AG08396 (cell line): ENCODE measurements around the gene KCNJ18.
"Not testable (repeated sequence)": the region's sequence is repeated elsewhere in the genome, so short reads cannot be mapped to it uniquely, and the experiment has no call there.

Experiments used
- DNase-seq: peaks from one replicate; pipeline ENCODE4 v3.0.0; 2012; ENCODE audit warnings: low spot score, mixed read lengths

KCNJ18 gene

DNA sequence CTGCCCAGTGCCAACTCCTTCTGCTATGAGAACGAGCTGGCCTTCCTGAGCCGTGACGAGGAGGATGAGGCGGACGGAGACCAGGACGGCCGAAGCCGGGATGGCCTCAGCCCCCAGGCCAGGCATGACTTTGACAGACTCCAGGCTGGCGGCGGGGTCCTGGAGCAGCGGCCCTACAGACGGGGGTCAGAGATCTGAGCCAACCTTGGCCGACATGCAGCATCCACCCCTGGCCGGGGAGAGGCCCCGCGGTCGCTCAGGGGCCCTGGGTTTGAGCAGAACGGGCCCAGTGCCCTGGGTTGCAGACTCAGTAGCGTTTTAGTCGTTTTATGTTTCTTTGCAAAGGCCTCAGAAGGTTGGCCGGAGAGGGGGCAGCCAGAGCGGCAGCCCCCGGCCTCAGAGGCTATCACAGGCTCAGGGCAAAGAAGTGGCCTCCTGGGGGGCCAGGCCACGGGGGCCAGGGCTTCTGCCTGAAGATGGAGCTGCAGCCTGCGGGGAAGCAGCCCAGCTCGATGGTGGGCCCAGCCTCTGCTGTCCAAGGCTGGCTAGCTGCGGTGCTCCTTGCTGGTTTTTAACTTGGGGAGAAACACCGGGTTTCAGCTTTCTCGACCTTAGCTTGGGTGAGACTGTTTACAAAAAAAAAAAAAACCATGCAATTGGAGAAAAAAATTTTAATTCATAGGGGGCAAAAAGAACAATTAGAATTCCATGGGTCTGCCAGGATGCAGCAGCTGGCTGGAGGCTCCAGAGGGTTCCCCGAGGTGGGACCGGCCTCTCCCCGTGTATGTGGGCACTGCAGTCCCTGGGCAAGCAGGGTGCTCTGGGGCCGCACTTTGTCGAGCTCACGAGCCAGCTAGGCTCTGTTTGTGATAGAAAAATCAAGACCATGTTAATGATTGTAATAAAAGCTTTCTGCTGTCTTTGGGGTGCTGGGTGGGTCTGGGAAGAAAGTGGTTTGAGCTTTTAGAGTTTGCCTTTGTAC, 11.9 kb downstream of the KCNJ18 start:
- not testable (repeated sequence) for DNase-seq

DNA sequence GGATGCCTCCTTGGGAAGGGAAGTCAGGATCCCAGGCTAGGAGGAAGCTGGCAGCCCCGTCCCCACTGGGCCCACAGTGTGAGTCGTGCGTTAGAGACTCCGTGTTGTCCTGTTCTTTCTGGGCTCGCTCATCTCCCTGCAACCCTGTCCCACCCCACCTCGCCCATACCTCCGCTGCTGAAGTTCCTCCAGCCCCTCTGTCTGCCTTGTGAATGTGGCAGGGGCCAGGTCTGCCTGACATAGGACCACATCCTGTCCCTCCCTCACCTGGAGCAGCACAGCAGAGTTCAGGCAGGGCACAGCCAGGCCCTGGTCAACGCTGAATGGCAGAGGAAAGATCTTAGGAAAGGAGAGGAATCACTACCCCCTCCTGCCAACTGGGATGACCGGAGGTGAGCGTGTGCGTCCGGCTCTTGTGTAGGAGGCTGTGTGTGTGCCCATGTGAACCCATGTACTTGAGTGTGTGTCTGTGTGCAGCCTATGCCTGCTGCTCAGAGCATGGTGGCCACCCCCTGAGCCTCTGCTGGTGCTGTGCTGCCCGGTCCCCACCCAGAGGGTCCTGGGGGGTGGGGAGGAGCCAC, 12.8 kb downstream of the KCNJ18 start:
- DNase-seq: no peak

DNA sequence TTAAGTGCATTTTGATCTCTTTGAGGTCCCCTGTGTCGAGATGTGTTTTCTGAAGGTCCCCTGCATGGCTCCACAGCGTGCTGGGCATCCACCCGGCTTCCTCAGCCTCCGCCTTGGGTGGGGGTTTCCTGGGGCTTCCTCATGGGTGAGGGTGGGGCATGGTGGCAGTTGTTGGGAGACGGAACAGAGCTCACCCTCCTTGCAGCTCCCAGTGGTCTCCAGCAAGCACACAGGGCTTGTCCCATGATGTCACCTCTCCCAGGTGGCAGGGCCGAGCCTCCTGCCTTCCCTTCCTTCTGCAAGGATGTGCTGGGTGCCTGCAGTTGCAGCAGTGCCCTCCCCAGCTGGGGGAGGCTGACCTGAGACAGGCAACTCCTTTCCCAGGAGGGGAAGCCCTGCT, 13.4 kb downstream of the KCNJ18 start:
- not testable (repeated sequence) for DNase-seq

DNA sequence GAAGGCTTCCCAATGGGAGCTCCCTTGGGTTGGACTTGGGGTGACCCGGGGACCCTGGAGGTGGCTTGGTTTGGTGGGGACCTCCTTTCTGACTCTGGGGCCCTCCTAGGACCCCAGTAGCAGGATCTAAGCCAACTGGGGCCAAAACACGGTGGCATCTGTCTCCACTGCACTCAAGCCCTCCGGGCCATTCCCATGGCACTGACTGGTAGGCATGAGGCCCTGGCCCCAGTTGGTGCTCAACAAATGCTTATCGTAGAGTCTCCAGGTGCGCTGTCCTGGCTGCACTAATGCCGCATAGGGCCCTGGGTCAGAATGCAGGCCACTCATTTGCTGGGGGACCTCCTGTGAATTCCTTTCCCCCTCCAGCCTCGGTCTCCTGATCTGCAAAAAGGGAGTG, 14.2 kb downstream of the KCNJ18 start:
- not testable (repeated sequence) for DNase-seq

DNA sequence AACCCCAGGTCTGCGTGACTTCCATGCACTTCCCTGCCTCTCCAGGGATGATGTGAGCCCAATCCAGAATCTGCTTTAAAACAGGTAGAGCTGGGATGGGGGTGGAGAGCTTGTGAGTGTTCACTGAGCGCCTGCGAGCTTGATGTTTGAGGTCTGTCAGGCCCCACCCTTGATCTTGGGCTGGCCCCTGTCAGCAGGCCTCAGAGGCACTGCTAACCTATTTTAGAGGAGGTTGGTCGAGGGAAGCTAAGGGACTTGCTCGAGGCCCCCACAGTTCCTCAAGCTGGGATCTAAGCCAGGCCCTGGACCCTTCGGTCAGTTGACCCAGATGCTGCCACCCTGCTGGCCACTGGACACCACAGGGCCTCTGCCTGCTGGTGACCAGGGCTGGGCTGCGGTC, 14.8 kb downstream of the KCNJ18 start:
- not testable (repeated sequence) for DNase-seq

DNA sequence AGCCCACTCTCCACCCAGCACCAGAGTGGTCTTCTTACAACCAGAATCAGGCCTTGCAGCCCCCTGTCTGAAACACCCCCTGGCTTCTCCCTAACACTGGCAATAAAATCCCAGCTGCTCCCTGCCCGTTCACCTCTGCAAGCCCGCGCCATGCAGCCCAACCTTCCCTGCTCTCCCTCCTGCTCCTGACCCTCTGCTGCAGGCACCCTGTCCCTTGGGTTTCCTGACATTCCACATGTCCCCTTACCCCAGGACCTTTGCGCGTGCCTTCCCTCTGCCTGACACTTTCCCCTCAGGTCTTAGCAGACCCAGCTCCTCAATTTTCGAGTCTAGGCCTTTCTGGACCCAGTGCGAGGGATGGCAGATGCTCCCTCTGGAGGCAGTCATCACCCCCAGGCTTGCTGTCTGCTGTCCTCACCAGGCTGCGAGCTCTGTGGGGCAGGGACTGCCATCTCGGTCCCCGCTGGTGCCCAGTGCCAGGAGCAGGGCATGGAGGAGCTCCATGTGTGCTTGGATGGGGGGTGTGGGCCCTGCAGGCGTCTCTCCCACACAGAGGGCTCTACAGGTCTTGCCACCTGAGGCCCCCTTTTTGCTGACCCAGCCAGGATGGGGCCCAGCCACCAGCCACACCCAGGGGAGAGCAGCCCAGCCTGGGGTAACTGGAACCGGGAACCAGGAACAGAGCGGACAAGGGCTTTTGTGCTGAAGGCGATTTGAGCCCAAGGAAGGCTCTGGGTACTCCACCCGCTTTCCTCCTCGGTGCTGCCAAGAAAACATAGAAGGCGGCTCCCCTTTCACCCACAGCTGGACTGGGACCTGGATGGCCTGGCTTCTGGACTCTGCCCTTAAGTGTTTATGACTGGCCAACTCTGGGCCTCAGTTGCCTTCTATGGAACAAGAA, 15.6 kb downstream of the KCNJ18 start:
- DNase-seq: not testable (repeated sequence)

DNA sequence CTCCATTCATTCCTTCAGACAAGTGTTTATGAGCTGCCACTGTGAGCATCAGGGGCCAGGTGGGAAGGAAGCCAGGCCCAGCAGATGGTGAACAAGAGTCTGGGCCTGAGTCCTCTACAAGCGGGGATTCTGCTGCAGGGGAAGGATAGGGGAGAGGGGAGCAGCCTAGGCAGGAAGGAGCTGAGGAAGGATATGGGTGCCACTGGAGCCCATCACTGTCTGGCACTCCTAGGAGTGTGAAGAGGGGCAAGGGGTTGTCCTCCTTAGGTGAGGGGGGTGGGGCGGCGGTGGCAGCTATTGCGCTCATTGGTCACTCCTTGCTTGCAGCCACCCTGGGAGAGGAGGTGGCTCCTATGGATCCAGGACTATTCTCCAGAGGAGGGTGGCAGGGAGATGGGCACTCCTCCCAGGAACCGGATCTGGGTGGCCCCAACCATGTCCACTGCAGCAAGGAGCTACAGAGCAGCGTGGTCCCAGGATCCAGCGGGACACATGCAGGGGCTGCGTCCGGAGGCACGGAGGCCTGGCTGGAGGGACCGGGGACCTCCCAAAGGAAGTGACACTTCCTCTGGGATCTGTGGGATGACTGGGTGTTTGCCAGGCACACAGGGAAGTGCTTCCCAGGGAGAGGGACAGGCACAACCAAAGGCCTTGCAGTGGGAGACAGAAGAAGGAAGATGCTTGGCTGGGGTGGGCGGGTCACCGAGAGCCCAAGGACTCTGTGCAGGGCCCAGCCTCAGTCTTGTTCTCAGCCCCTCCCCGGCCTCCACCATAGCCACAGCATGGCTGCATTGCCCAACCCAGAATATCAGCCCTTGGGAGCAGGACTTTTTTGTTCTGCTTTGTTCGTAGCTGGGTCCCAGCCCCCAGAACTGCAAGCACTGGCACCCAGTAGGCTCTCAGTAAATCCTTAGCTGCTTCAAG, 16.6 kb downstream of the KCNJ18 start:
- not testable (repeated sequence) for DNase-seq

DNA sequence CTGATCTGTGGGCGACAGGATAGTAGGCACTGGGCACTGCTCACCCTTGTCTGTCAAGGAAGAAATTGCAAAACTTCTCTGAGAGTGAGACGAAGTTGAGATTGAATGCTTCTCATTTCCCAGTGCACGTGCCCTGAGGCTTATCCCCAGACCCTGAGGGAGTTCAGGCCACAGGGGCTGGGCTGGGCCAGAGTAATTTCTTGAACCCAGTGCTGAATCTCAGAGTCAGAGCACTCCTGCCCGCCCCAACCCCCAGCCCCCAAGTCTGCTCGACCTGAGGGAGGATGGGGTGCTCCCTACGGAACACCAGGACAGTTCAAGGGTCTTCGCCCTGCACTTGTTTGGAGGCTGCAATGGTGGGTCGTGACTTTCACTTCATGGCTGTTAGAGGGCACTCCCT, 17.7 kb downstream of the KCNJ18 start:
- DNase-seq: not testable (repeated sequence)

DNA sequence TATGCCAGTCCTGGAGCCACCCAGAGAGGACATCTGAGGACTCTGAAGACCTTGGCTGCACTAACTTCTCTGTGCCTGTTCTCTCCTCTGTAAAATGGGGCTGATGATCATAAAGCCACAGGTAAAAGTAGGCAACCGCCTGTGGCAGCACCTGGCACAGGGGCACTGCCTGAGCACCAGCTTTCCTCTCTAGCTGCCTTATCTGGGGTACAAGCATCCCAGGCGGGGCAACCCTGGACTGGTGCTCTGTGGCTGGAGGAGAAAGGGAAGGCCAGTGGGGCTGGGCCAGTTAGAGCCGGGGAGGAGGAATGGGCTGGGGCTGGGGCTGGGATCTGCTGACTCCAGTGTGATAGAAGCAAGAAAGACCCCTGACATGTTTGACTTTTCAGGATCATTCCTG, 18.2 kb downstream of the KCNJ18 start:
- not testable (repeated sequence) for DNase-seq

DNA sequence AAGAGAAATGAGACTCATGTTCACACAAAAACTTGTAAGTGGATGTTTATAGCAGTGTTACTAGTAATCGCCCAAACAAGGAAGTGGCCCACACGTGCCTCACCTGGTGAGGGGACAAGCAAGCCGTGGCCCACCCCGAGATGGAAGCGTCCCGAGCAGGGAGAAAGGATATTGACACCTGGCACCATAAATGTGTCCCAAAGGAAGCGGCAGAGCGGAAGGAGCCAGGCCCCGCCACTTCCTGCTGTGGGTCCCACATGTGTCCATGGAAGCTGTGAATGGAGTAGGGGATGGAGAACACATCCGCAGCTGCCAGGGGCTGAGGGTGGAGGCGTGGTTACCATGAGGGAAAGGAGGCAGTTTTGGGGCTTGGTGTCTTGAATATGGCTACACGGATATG, 18.9 kb downstream of the KCNJ18 start:
- DNase-seq: no peak

DNA sequence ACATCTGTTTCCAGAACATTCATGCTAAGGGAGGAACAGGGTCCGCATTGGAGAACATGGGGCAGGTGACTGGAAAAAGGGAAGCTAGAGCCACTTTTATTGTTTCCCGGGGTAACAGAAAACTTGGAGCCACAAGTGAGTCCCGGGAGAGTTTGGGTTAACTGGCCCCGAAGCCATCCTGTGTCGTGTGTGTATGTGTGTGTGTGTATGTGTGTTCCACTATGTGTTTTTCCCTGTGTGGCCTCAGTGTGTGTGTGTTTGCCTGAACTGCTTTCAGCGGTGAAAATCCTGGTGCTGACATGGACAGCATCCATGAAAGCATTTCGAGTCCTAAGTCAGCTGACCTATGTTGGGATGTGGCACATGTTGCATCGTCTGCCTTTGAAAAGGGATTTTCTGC, 20.7 kb downstream of the KCNJ18 start:
- not testable (repeated sequence) for DNase-seq

DNA sequence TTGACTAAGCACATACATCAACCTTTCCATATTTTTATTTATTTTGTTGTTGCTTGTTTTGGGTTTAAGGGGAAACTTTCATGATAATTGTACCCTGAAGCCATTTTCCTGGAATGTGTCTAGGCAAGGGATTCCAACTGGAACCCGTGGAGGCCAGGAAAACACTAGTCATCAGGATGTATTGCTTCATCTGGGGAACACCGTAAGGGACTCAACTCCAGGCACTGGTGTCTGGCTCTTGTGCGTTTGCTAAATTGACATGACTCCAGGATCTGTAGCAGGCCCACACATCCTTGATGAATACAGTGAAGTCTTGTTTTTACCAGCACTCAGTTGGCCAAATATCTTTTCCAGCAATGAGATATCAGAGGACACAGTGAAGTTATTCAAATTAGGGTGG, 21.3 kb downstream of the KCNJ18 start:
- DNase-seq: not testable (repeated sequence)

DNA sequence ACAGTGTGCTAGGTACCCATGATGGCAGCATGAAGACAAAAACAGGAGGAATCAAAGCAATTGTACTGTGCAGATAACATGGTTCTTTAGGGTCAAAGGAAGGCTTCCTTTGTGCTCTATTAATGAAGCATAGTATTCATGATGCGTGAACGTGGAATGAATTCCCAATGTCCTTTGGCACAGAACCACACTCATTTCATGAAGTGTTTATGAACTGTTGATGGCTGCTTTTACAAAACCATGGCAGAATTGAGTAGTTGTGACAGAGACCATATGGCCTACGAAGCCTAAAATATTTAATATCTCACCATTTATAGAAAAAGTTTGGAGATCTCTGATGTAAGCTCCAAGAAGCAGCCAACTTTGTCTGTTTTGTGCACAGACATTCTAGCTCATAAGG, 22.4 kb downstream of the KCNJ18 start:
- DNase-seq: not testable (repeated sequence)

DNA sequence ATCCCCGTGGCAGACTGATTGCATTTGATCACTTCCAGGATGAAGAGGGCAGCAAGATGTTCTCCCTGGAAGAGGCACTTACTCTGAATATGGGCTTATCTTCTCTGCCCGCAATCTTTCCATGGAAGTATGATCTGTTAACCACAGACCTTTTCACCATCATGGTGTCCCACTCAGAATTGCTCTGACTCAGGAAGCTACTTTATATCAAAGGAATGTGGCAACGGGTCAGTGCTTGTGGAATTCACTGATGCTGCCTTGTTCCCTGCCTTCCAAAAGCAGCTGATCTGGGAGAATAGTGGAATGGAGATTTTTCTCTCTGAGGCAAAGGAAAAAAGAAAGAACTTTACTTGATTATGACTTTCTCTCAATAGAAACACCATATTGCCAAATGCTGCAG, 23.6 kb downstream of the KCNJ18 start:
- DNase-seq: not testable (repeated sequence)

DNA sequence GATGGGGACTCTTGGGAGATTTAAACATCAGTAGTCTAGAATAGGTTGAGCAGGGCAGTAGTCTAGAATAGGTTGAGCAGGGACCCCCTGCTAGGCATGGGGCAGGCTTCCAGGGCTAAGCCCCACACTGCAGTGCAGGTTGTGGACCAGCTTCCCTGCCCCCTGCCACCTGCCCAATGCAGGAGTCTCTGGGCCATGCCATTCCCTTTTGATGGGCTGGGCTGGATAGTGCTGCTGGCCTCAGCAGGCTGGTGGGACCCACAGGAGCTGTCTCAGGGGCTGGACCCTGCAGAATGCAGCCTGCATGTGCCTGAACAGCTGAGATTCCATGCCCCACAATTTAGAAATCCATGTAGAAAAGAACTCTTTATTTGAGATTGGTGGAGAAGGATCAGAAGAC, 26.6 kb downstream of the KCNJ18 start:
- DNase-seq: not testable (repeated sequence)

DNA sequence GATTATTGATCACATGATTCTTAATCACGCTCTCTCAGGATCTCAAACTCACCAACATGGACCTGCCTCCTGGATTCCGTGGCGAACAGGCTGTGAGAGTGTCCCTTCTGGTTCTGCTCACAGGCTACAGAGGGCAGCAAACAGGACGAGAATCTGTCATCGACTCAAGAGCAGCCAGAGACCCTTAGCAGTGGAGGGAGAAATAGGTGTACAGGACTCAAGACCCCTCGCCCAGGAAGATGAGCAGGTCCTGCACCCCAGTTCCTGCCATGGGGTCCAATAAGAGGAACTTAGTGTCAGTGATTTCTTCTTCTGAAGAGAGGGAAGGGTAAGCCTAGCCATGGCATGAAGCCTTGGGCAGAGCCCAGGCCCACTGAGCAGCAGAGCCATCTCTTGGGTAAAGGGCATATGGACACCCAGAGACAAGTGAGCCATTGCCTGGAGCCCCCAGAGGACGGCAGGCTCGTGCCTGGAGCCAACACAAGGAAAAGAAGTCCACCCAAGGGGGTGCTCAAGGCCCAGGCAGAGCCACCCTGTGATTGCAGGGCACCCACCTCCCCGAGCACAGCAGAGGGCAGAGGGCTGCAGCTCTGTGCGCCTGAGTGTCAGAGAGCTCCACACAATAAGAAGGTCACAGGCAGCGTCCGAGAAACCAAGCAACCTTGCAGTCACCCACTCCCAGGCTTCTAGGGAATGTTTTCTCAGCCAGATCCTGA, 27.3 kb downstream of the KCNJ18 start:
- not testable (repeated sequence) for DNase-seq

DNA sequence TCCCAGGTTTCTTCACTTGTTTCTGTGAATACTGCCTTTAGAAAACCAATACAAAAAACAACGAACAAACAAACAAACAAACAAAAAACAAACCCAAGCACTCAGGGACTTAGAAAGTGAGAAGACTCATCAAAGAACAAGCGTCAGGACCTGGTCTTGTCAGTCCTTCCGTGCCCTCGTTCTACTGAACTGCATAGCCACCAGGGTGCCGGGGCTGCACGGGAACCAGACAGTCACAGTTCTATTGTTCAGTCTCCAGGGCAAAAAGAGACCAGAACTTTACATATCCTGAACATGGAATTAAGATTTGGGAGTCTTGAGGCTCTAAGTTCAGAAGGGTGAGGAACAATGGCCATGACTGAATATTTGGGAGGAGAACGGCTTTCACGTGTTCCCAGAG, 28.2 kb downstream of the KCNJ18 start:
- DNase-seq: not testable (repeated sequence)

DNA sequence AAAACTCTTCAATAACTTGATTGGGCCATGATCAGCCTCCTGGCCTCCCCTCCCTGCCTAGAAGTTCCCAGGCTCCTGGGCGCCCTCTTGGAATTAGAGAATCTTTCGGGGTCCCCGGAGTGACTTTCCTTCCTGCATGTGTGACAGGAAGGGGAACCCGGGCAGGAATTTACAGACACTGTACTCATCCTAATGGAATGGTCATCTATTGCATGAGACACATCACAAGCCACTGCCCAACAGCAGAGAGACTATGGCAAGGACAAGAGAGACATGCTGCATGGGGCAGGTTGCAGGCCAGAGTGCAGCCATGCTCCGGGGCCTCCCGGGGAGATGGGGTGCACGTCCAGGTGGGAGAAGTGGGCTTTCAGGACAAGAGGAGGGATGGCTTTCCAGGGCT, 29.9 kb downstream of the KCNJ18 start:
- not testable (repeated sequence) for DNase-seq

DNA sequence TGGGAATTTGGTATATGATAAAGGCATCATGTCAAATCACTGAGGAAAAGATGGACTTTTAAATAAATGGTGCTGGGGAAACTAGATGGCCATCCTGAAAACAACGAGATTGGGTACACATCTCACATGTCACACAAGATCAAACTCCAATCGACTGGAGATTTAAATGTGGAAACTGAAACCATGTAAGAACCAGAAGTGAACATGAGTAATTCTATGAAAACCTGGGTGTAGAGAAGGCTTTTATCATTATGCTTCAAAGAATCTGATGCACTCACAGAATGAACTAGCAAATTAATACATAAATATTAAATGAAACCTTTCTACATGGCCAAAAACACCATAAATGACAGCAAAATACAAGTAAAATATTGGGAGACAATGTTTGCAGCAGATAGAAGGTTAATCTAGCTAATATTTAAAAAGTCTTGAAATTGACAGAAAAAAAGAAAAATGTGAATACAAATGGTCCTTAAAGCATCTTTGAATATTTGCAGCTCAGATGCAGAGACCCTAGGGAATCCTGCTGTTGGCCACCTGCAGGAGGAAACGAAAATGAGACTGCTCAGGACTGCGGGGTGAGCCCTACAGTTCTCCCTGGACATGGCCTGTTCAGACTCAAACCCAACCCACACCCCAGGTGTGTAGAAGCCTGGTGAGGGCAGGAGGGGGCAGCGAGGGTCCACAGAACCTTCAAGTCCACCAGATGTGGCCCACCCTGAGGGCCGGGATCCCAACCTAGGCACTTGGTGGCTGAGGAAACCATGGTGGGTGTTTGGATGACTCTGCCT, 32.1 kb downstream of the KCNJ18 start:
- not testable (repeated sequence) for DNase-seq

DNA sequence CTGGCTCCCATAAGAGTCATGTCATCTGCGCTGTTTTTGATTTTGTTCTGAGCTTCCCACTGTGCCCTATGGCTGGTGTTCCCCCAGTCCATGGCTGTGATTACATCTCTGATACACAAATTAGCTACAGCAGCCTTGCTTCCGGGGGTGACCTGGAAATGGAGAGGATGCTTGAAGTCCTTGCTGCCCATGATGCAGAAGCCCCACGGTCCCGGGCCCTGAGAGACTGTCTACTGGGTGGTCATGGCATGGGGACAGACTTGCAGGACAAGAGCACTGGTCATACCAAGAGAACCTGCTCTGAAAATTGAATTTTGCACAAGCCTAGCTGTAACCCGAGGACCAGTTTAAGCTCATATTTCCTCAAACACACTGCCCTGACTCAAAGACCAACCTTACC, 38.8 kb downstream of the KCNJ18 start:
- DNase-seq: not testable (repeated sequence)
